KG1 (cell line): ENCODE measurements around the gene DENND4C.
"Not testable (repeated sequence)": the region's sequence is repeated elsewhere in the genome, so short reads cannot be mapped to it uniquely, and the experiment has no call there.

Experiments
- DNase-seq: peaks from one replicate; lab custom pipeline; 2025; lab: John Stamatoyannopoulos, UW

DENND4C gene

GRCh38 chr9:19266778-19267384, 36.4 kb downstream of the DENND4C start:
- not testable (repeated sequence) for DNase-seq

- DNase-seq, result no peak
These were observed 39.1 kb downstream of the DENND4C start for GRCh38 chr9:19269582-19269981.

DNA sequence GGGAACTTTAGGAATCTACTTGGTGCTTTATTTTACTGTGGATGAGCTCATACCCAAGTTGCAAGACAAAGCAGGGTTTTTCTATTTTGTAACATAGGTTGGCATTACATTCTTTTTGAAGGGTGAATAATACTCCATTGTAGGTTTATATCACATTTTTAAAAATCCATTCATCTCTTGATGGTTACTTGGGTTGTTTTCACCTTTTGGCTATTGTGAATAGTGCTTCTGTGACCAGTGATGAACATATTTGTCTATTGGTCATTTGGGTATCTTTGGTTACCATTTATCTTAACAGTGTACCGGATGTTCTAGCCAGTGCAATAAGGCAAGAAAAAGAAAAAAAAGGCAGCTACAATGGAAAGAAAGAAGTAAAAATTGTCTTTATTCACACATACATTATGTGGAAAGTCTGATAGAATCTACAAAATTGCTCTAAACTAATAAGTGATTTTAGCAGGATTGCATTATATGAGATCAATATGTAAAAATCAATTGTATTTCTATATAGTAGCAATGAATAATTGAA, 40.0 kb downstream of the DENND4C start:
- DNase-seq, result no peak

DNA sequence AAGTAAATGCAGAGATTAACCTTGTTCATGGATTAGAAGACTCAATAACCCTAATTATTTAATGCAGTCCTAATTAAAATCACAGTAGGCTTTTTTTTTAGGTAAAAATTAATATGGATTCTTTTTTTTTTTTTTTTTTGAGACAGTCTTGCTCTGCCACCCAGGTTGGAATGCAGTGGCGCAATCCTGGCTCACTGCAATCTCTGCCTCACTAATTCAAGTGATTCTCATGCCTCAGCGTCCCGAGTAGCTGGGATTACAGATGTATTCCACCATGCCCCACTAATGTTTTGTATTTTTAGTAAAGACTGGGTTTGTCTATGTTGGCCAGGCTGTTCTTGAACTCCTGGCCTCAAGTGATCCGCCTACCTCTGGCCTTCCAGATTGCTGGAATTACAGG, 40.6 kb downstream of the DENND4C start:
- DNase-seq, result no peak

GRCh38 chr9:19281801-19282200, 51.3 kb downstream of the DENND4C start:
- no peak for DNase-seq

- DNase-seq, result no peak
These were observed 52.7 kb downstream of the DENND4C start for GRCh38 chr9:19283072-19283710.

DNA sequence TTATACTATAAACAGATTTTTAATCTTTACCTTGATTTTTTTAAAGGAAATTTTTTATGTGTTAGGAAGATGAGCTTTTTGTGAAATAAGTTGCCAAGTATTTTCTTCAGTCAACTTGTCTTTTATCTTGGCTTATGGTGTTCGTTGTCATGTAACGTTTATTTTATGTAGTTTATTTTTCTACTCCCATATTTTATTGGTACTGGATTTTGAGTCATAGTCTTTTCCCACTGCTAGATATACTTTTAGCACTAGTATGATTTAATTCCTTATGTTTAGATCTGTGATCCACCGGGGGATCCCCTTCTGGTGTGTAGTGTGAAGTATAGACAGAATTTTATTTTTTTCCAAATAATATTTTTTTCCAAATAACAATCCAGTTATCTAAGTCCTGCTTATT, 54.2 kb downstream of the DENND4C start:
- DNase-seq, result no peak

GRCh38 chr9:19286634-19287188, 56.2 kb downstream of the DENND4C start:
- DNase-seq, result no peak

DNA sequence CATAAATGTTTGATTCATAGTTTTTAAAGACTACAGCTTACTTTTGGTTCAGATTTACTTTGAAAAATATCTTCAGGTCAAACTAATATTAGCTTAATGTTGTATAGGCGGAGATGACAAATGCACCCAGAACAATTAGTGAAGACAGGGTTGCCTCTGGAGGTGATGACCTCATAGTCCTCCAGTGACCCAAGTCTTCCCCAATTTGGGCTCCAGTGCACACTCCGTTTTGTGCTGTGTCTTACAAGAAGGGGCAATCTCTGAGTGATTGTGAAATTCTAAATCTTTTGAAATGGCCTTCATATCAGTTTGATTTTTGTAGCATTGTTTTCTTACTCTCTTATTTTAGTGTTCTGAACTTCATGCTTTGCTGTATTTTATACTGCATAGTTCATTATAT, 57.6 kb downstream of the DENND4C start:
- DNase-seq, result no peak

DNA sequence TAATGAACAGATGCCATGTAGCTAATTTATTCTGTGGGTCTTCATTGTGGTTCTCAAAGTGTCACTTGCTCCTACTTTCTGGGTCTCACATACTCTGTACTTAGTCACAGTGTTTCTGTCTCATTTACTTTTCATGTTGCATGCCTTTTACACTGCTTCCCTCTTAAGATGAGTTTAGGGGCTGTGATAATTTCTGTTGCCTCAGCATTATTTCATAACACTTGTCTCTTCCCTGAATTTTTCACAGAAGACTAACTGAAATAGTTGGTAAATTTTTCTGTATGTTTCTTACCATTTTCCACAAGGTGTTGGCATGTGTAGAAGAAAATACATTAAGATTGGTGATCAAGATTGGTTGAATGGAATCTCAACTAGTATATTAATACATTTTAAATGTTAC, 59.6 kb downstream of the DENND4C start:
- no peak for DNase-seq

GRCh38 chr9:19294219-19294618, 63.7 kb downstream of the DENND4C start:
- no peak for DNase-seq

GRCh38 chr9:19298436-19299000, 68.0 kb downstream of the DENND4C start:
- DNase-seq, result no peak

DNA sequence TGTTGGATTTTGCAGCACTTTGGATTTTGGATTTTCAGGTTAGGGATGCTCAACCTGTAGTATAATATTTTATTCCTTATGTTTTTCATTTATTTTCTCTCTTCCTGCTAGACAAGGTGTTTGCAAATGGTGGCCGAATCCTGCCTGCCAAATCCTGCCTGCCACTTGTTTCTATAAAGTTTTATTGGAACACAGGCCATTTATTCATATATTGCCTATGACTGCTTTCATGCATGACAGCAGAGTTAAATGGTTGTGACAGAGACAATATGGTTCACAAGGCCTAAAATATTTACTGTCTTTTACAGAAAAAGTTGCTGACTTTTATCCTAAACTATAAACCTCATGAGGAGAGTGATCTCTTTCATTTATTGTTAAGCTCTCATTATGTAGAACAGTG, 72.7 kb downstream of the DENND4C start:
- DNase-seq, result no peak

DNA sequence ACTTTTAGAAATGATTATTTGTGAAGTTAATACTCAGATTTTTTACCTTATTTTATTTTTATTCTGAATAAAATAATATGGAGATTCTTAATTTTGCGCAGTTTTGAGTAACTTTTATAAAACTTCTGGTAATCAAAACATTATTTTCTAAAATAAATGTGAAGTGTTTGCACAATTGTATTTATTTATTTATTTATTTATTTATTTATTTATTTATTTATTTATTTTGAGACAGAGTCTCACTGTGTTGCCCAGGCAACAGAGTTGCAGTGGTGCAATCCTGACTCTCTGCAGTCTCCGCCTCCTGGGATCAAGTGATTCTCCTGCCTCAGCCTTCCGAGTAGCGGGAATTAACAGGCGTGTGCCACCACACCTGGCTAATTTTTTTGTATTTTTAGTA, 76.1 kb downstream of the DENND4C start:
- no peak for DNase-seq

- DNase-seq, result no peak
These were observed 79.8 kb downstream of the DENND4C start for GRCh38 chr9:19310246-19310645.

GRCh38 chr9:19313573-19313972, 83.1 kb downstream of the DENND4C start:
- DNase-seq, result no peak

GRCh38 chr9:19320495-19320894, 90.0 kb downstream of the DENND4C start:
- no peak for DNase-seq

DNA sequence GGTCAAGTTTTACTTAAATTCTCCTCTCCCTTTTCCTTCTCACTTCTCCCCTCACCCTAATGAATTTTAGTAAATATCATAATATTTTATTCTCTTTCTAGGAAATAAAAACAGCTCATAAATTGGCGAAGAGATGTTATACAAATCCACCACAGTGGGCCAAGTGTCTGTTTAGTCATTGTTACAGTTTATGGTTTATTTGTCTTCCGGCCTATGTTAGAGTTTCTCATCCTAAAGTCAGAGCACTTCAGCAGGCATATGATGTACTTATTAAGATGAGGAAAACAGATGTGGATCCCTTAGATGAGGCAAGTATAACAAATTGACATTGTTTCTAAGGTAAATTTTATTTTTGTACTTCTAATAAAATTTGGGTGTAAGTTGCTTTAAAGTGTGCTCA, 101.4 kb downstream of the DENND4C start:
- no peak for DNase-seq

- no peak for DNase-seq
These were observed 105.7 kb downstream of the DENND4C start for GRCh38 chr9:19336166-19336565.

DNA sequence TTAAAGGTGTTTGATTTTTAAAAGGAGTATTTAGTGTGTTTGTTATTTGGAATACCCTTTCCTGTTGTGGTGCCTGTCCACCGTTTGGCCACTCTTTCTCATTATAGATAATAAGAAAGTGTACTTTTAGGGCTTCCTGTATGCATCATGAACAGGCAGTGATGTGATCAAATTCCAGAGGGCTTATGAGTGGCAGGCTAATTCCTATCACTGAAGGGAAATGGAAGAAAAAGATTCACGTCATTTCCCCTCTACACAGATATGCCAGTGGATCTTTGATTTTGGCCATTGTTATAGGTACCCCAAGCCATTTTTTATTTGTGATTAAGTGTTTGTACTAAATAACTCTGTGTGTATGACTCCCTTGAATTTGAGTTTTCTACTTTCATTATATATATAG, 112.5 kb downstream of the DENND4C start:
- DNase-seq, result no peak

DNA sequence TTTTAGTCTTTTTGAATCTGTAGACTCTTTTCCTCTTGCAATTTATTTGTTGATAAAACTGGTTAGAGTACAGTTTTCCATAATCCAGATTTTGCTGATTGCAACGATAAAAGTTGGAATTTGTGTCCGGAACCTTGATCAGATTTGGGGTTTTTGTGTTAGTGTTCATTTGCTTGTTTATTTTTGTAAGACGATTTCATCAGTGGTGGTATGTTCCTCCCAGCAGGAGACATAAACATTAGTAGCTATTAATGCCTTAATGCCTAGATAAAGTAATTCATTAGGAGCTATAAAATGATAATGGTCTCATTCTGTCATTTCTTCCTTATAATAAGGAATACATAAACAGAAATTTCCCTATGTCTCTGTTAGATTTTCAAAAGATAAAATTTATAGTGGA, 128.2 kb downstream of the DENND4C start:
- DNase-seq, result no peak

- DNase-seq, result no peak
These were observed 138.6 kb downstream of the DENND4C start for GRCh38 chr9:19369107-19369506.

DNA sequence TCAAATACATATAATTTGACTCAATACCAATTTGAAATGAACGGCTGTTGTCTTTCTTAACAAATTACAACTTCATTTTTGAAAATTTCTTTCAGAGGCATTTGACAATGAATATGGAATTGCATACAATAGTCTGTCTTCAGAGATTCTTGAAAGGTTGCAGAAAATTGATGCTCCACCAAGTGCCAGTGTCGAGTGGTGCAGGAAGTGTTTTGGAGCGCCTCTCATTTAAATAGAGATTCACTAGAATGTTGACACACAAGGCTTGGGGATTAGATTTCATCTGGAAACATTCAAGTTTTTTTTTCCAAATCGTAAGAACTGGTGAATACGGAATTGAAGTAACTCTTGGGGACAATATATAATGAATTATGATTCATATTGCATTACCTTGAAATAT, 141.4 kb downstream of the DENND4C start:
- DNase-seq, result no peak
